ENCODE results near the gene DMD. TPM values are rescaled to one million over a fixed set of nuclear protein-coding genes. Genes with fewer than 3 reads are reported as not detected.

Gene DMD
- total and polyA plus RNA-seq, 2 of the 8 experiments (the other 6 are each of a cell fraction or from before 2014, with no cell fraction given) = 4.8 to 7.4 TPM

DNA sequence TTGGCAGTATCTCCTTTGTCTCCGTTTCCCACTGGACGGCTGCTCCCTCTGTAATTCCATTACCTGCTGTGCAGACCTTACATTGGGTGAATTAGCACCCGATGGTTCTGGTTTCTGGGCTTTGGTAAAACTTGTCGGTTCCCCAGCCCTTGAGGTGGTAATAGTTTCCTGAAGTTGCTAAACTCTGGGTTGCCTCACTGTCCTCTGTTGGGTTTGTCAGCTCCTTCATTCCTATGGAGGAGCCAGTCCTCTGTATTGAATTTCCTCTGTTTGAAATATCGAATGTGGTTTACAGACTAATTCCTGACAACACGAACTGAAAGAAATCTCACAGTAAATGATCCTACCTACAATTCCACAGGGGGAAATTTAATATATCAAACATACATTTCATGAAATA lies 1548.2 kb downstream of the DMD start (continued):
- TF ChIP-seq RAD21 (IDR thresholded peaks at IDR 0.05 in 1 of 2, conservative IDR thresholded peaks at IDR 0.05 in 1 of 2; ENCODE audit: low read depth in 2 of 2, low read length in 2 of 2) = no peak

Measured in H1 (cell line).